RWPE1 (cell line): ENCODE data around the gene CRACDL.
A peak's percentile ranks its signal among the peaks of the same experiment; 100 is the strongest.

Source experiments
- CTCF ChIA-PET: fragments of 350-600 bp; sonication (Branson Sonifier 250); formaldehyde crosslinking; extraction: SDS; loops from one replicate; lab custom pipeline; 2021; lab: Yijun Ruan, JAX
- POLR2A ChIA-PET: fragments of 400-600 bp; formaldehyde crosslinking; extraction: SDS; loops from one replicate; lab custom pipeline; 2020; ENCODE audit warnings: antibody characterized with exemption; ENCODE audit not compliant: low non-redundant PET; lab: Yijun Ruan, JAX
- DNase-seq: peaks from one replicate; pipeline ENCODE4 v3.0.0; 2012; ENCODE audit warnings: low spot score
- H3K27ac ChIP-seq: fragments of 450-650 bp; 2 replicates; pipeline ENCODE4 v1.5.1; 2017
- CTCF ChIP-seq: fragments of 450-650 bp; conservative IDR thresholded peaks from 2 replicates; pipeline ENCODE4 v1.5.1; 2017; ENCODE audit warnings: low read depth, mild to moderate bottlenecking

CRACDL gene

GRCh38 chr2:98917031-98917471 is 19.0 kb downstream of the CRACDL start:
- DNase-seq = peak; percentile 81
- TF ChIP-seq CTCF = no peak
- ChIA-PET POLR2A (no interaction called here), CTCF (interaction anchor here (1.4 kb wide), 1 partner anchor 268 kb away, joined by 4 read pairs; no protein-coding TSS in a partner anchor)
- H3K27ac ChIP-seq = peak overlapping the region; percentile 97

GRCh38 chr2:98915751-98916358 is 20.2 kb downstream of the CRACDL start:
- ChIA-PET CTCF (interaction anchor here (0.6 kb wide), 1 partner anchor 185 kb away, joined by 3 read pairs; no protein-coding TSS in a partner anchor), POLR2A (no interaction called here)
- no peak for TF ChIP-seq CTCF
- DNase-seq = peak; percentile 68
- H3K27ac ChIP-seq = peak overlapping the region; percentile 97

- CTCF ChIA-PET = interaction anchor here (0.6 kb wide), 1 partner anchor 184 kb away, joined by 3 read pairs; no protein-coding TSS in a partner anchor
- no peak for TF ChIP-seq CTCF
- POLR2A ChIA-PET = no interaction called here
- H3K27ac ChIP-seq = peak overlapping the region; percentile 97
- DNase-seq = no peak
These were observed 21.1 kb downstream of the CRACDL start for GRCh38 chr2:98914713-98915580.

- CTCF ChIA-PET = interaction anchor here (0.7 kb wide), 2 partner anchors 32 to 107 kb away, joined by 3 read pairs; no protein-coding TSS in a partner anchor
- H3K27ac ChIP-seq = peak overlapping the region; percentile 97
- POLR2A ChIA-PET = no interaction called here
- peak; percentile 22 for DNase-seq
- no peak for TF ChIP-seq CTCF
These were observed 21.9 kb downstream of the CRACDL start for GRCh38 chr2:98913916-98914712.

- ChIA-PET CTCF (no interaction called here), POLR2A (no interaction called here)
- TF ChIP-seq CTCF = no peak
- DNase-seq = peak; percentile 56
- peak overlapping the region; percentile 97 for H3K27ac ChIP-seq
These were observed 22.8 kb downstream of the CRACDL start for GRCh38 chr2:98912957-98913915.
